CD4-positive, alpha-beta memory T cell (primary cell): ENCODE results near the gene CEND1. TPM values are rescaled to one million over a fixed set of nuclear protein-coding genes. Genes with fewer than 3 reads are reported as not detected.

Source experiments
- CTCF ChIA-PET: fragments of 350-600 bp; sonication (Branson Sonifier 250); formaldehyde crosslinking; loops from one replicate; lab custom pipeline; 2021; ENCODE audit warnings: inconsistent platforms; ENCODE audit not compliant: partially characterized antibody; lab: Charles Lee
- POLR2A ChIA-PET: fragments of 350-600 bp; sonication (Branson Sonifier 250); formaldehyde crosslinking; loops from one replicate; lab custom pipeline; 2021; ENCODE audit not compliant: partially characterized antibody; lab: Charles Lee
- DNase-seq, 5 donors: peaks; one replicate each; pipeline versions ENCODE4 v3.0.0 to v3.0.0-alpha.2; 2020 to 2022; ENCODE audit warnings: mixed read lengths in 1 of 5
- H3K27ac ChIP-seq: one replicate; pipeline ENCODE4 v1.7.0; 2013; ENCODE audit warnings: low read depth, low read length
- H3K27me3 ChIP-seq: 2 replicates; pipeline ENCODE4 v1.7.0; 2013; ENCODE audit warnings: mild to moderate bottlenecking, low read length, moderate library complexity; ENCODE audit not compliant: insufficient read depth
- H3K36me3 ChIP-seq: 2 replicates; pipeline ENCODE4 v1.7.0; 2013; ENCODE audit warnings: mild to moderate bottlenecking, low read length, moderate library complexity; ENCODE audit not compliant: insufficient read depth
- H3K4me1 ChIP-seq: 2 replicates; pipeline ENCODE4 v1.7.0; 2013; ENCODE audit warnings: mild to moderate bottlenecking, low read length, moderate library complexity; ENCODE audit not compliant: insufficient read depth
- H3K4me3 ChIP-seq, 2 donors: one replicate each; pipeline ENCODE4 v1.7.0; 2013; ENCODE audit warnings: low read length in 2 of 2, mild to moderate bottlenecking in 1 of 2
- H3K9me3 ChIP-seq, 2 donors: one replicate each; pipeline ENCODE4 v1.7.0; 2013; ENCODE audit warnings: low read length in 2 of 2, control low read depth in 1 of 2; ENCODE audit not compliant: control insufficient read depth in 1 of 2
- H3K27ac Mint-ChIP-seq, 7 donors: one replicate each; pipeline ENCODE4 v1.8.0; 2020 to 2021; ENCODE audit warnings: mixed read lengths in 7 of 7, mild to moderate bottlenecking in 6 of 7, inconsistent platforms in 3 of 7, moderate library complexity in 3 of 7
- H3K27me3 Mint-ChIP-seq, 2 donors: one replicate each; pipeline ENCODE4 v1.8.0; 2020 to 2021; ENCODE audit warnings: mixed read lengths in 2 of 2
- H3K36me3 Mint-ChIP-seq, 2 donors: one replicate each; pipeline ENCODE4 v1.8.0; 2020 to 2021; ENCODE audit warnings: mixed read lengths in 2 of 2, inconsistent platforms in 1 of 2, mild to moderate bottlenecking in 1 of 2
- H3K4me1 Mint-ChIP-seq, 4 donors: one replicate each; pipeline ENCODE4 v1.8.0; 2020 to 2021; ENCODE audit warnings: mixed read lengths in 4 of 4, mild to moderate bottlenecking in 1 of 4
- H3K4me3 Mint-ChIP-seq, 8 donors: one replicate each; pipeline ENCODE4 v1.8.0; 2020 to 2021; ENCODE audit warnings: mixed read lengths in 8 of 8, mild to moderate bottlenecking in 7 of 8, moderate library complexity in 6 of 8, inconsistent platforms in 3 of 8
- H3K9me3 Mint-ChIP-seq, 8 donors: one replicate each; pipeline ENCODE4 v1.8.0; 2020 to 2021; ENCODE audit warnings: mixed read lengths in 8 of 8, mild to moderate bottlenecking in 5 of 8, inconsistent platforms in 3 of 8, moderate library complexity in 1 of 8
- intact Hi-C: fragments of 100-400 bp; cut with micrococcal nuclease; formaldehyde crosslinking; loops from one replicate; pipeline ENCODE4 v1.15.1; 2023
- polyA plus RNA-seq, 2 donors: library from polyadenylated mRNA; unstranded; fragments of 300-500 nt; fragmentation: Illumina TruSeq; gene quantifications; one replicate each; pipeline ENCODE4 v1.2.3, GENCODE V29; 2021
- total RNA-seq, 2 experiments: library from RNA; stranded (reverse); gene quantifications; one replicate each; pipeline ENCODE4 v1.2.3, GENCODE V29; 2021

Gene CEND1
- total and polyA plus RNA-seq, 4 experiments from 2014 or later, result 0.19 TPM; not detected in 3

DNA sequence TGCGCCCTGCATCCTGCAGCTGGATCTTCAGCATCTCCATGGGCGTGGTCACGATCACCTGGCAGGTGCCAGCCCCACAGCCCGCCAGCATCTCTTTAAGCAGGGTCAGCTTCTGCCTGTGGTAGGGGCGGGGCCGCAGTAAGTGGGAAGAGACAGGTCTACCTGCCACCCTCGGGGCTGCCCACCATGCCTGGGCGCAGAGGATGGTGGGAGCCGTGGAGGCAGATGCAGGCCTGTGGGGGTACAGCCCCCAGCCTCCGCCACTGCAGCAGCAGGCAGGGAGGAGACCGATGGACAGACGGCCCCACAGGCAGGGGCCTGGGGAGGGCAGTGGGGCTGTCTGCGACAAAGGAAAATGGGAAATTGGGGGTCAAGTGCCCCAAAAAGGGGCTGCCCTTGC, 3.0 kb upstream of the CEND1 start:
- no peak overlapping the region for H3K4me3 ChIP-seq
- ChIA-PET CTCF (interaction anchor here (1.5 kb wide), 1 partner anchor 10 kb away, joined by 6 read pairs; no protein-coding TSS in a partner anchor), POLR2A (interaction anchor here (1.2 kb wide), 1 partner anchor 15 kb away, joined by 5 read pairs; no protein-coding TSS in a partner anchor)
- H3K36me3 ChIP-seq, result peaks cover 12% of the 10 kb centered on the region
- DNase-seq, result no peak
- Mint-ChIP-seq H3K4me3 (no peak overlapping the region), H3K27ac (no peak overlapping the region), H3K27me3 (no peaks in the 10 kb centered on the region), H3K9me3 (peaks cover 0 to 1% (median 0%) of the 10 kb centered on the region in 8 donors), H3K4me1 (peaks cover 5 to 19% (median 10%) of the 10 kb centered on the region in 4 donors), H3K36me3 (peaks cover 0 to 13% of the 10 kb centered on the region in 2 donors)
- H3K27me3 ChIP-seq, result peaks cover 4% of the 10 kb centered on the region
- H3K4me1 ChIP-seq, result peaks cover 32% of the 10 kb centered on the region
- H3K27ac ChIP-seq, result no peak overlapping the region
- H3K9me3 ChIP-seq, result no peaks in the 10 kb centered on the region
- intact Hi-C loops, result no loop called here

DNA sequence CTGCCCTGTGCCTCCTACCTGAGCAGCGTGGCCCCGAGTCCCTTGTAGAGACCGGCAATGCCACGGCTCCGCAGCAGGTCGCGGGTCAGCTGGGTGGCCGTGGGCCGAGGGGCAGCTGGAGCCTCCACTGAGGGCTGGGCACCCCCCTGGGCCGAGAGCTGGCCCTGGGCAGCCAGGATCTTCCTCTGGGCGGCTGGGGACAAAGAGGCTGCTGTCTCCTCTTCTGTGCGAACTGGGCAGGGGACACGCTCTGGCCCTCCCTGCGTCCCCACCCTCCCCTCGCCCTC, 2.6 kb upstream of the CEND1 start:
- H3K4me1 Mint-ChIP-seq, result peaks cover 5 to 18% (median 10%) of the 10 kb centered on the region in 4 donors
- peaks cover 4% of the 10 kb centered on the region for H3K27me3 ChIP-seq
- H3K4me3 Mint-ChIP-seq, result no peak overlapping the region
- H3K9me3 Mint-ChIP-seq, result peaks cover 0 to 1% (median 0%) of the 10 kb centered on the region in 8 donors
- no peaks in the 10 kb centered on the region for H3K9me3 ChIP-seq
- intact Hi-C loops, result no loop called here
- no peak overlapping the region for H3K27ac ChIP-seq
- CTCF ChIA-PET, result interaction anchor here (1.5 kb wide), 1 partner anchor 9 kb away, joined by 6 read pairs; no protein-coding TSS in a partner anchor
- DNase-seq, result no peak
- H3K4me1 ChIP-seq, result peaks cover 32% of the 10 kb centered on the region
- POLR2A ChIA-PET, result no interaction called here
- no peaks in the 10 kb centered on the region for H3K27me3 Mint-ChIP-seq
- H3K27ac Mint-ChIP-seq, result no peak overlapping the region
- peaks cover 12% of the 10 kb centered on the region for H3K36me3 ChIP-seq
- H3K4me3 ChIP-seq, result no peak overlapping the region
- peaks cover 0 to 13% of the 10 kb centered on the region in 2 donors for H3K36me3 Mint-ChIP-seq

- ChIA-PET POLR2A (no interaction called here), CTCF (interaction anchor here (1.5 kb wide), 1 partner anchor 9 kb away, joined by 6 read pairs; no protein-coding TSS in a partner anchor)
- Histone ChIP-seq H3K36me3 (peaks cover 12% of the 10 kb centered on the region), H3K27ac (no peak overlapping the region), H3K27me3 (peaks cover 4% of the 10 kb centered on the region), H3K9me3 (no peaks in the 10 kb centered on the region), H3K4me1 (peaks cover 27% of the 10 kb centered on the region), H3K4me3 (no peak overlapping the region)
- Mint-ChIP-seq H3K9me3 (peaks cover 0 to 1% (median 0%) of the 10 kb centered on the region in 8 donors), H3K27me3 (no peaks in the 10 kb centered on the region), H3K4me1 (peaks cover 2 to 12% (median 9%) of the 10 kb centered on the region in 4 donors), H3K27ac (no peak overlapping the region), H3K4me3 (no peak overlapping the region), H3K36me3 (peaks cover 0 to 9% of the 10 kb centered on the region in 2 donors)
- DNase-seq, result no peak
- intact Hi-C loops, result no loop called here
These were observed 2.0 kb upstream of the CEND1 start for GRCh38 chr11:791658-792534.

- Mint-ChIP-seq H3K27ac (no peak overlapping the region), H3K9me3 (peaks cover 0 to 1% (median 0%) of the 10 kb centered on the region in 8 donors), H3K4me3 (peak overlapping the region in 1 of 8 donors; percentile 25), H3K36me3 (peaks cover 0 to 6% of the 10 kb centered on the region in 2 donors), H3K4me1 (peaks cover 2 to 5% (median 3%) of the 10 kb centered on the region in 4 donors), H3K27me3 (no peaks in the 10 kb centered on the region)
- Histone ChIP-seq H3K4me3 (no peak overlapping the region), H3K27ac (no peak overlapping the region), H3K9me3 (no peaks in the 10 kb centered on the region), H3K4me1 (peaks cover 20% of the 10 kb centered on the region), H3K36me3 (peaks cover 12% of the 10 kb centered on the region), H3K27me3 (peaks cover 4% of the 10 kb centered on the region)
- DNase-seq, result no peak
- CTCF ChIA-PET, result no interaction called here
- POLR2A ChIA-PET, result interaction anchor here (1.5 kb wide), 1 partner anchor 13 kb away, joined by 4 read pairs; no protein-coding TSS in a partner anchor
- intact Hi-C loops, result no loop called here
These were observed 1.1 kb upstream of the CEND1 start for GRCh38 chr11:790721-791564.

- H3K27ac ChIP-seq, result no peak overlapping the region
- peaks cover 4% of the 10 kb centered on the region for H3K27me3 ChIP-seq
- Mint-ChIP-seq H3K36me3 (peaks cover 0 to 6% of the 10 kb centered on the region in 2 donors), H3K9me3 (peaks cover 0 to 1% (median 0%) of the 10 kb centered on the region in 8 donors), H3K4me1 (peaks cover 0 to 6% (median 2%) of the 10 kb centered on the region in 4 donors), H3K27ac (no peak overlapping the region), H3K4me3 (peak overlapping the region in 1 of 8 donors; percentile 53), H3K27me3 (no peaks in the 10 kb centered on the region)
- H3K9me3 ChIP-seq, result no peaks in the 10 kb centered on the region
- CTCF ChIA-PET, result no interaction called here
- no peak overlapping the region for H3K4me3 ChIP-seq
- POLR2A ChIA-PET, result interaction anchor here (1.5 kb wide), 1 partner anchor 15 kb away, joined by 4 read pairs; no protein-coding TSS in a partner anchor
- DNase-seq, result no peak
- H3K36me3 ChIP-seq, result peaks cover 6% of the 10 kb centered on the region
- intact Hi-C loops, result no loop called here
- H3K4me1 ChIP-seq, result peaks cover 5% of the 10 kb centered on the region
These were observed 643 bp downstream of the CEND1 start for GRCh38 chr11:788953-789940.

- no peak overlapping the region for H3K4me3 ChIP-seq
- H3K27me3 Mint-ChIP-seq, result no peaks in the 10 kb centered on the region
- no peaks in the 10 kb centered on the region for H3K9me3 ChIP-seq
- no peaks in the 10 kb centered on the region for H3K9me3 Mint-ChIP-seq
- H3K4me1 Mint-ChIP-seq, result peaks cover 0 to 6% (median 2%) of the 10 kb centered on the region in 4 donors
- CTCF ChIA-PET, result no interaction called here
- H3K27me3 ChIP-seq, result peaks cover 4% of the 10 kb centered on the region
- peaks cover 0 to 6% of the 10 kb centered on the region in 2 donors for H3K36me3 Mint-ChIP-seq
- H3K27ac Mint-ChIP-seq, result peak overlapping the region in 1 of 7 donors; percentile 18
- intact Hi-C loops, result no loop called here
- POLR2A ChIA-PET, result no interaction called here
- DNase-seq, result no peak
- H3K27ac ChIP-seq, result no peak overlapping the region
- peaks cover 5% of the 10 kb centered on the region for H3K4me1 ChIP-seq
- H3K4me3 Mint-ChIP-seq, result no peak overlapping the region
- no peaks in the 10 kb centered on the region for H3K36me3 ChIP-seq
These were observed 1.8 kb downstream of the CEND1 start for GRCh38 chr11:788009-788640.
